DOHH2 (cell line): ENCODE results near the gene MYO5A.

Experiments
- H3F3A ChIP-seq: fragments of 200-600 bp; sonication (generic), shearing (Covaris generic); 2 replicates; pipeline ENCODE4 v1.6.0; 2016; ENCODE audit warnings: antibody characterized with exemption, mild to moderate bottlenecking; ENCODE audit not compliant: control insufficient read depth, insufficient read depth
- H3K27ac ChIP-seq: fragments of 200-600 bp; sonication (generic); 2 replicates; pipeline ENCODE4 v1.5.1; 2014; ENCODE audit warnings: low read depth, mild to moderate bottlenecking, low read length, moderate library complexity
- H3K27me3 ChIP-seq: fragments of 200-600 bp; sonication (generic); 2 replicates; pipeline ENCODE4 v1.6.1; 2014; ENCODE audit warnings: mild to moderate bottlenecking, low read length, mixed read lengths; ENCODE audit not compliant: control insufficient read depth
- H3K36me3 ChIP-seq: fragments of 200-600 bp; sonication (generic); 2 replicates; pipeline ENCODE4 v1.6.1; 2014; ENCODE audit warnings: mild to moderate bottlenecking, low read length, moderate library complexity, mixed read lengths; ENCODE audit not compliant: control insufficient read depth
- H3K4me1 ChIP-seq: fragments of 200-600 bp; sonication (generic); 2 replicates; pipeline ENCODE4 v1.6.1; 2014; ENCODE audit warnings: mild to moderate bottlenecking, low read length, mixed read lengths; ENCODE audit not compliant: control insufficient read depth
- H3K4me2 ChIP-seq: fragments of 200-600 bp; sonication (generic); 2 replicates; pipeline ENCODE4 v1.6.0; 2014; ENCODE audit warnings: mild to moderate bottlenecking, low read length, moderate library complexity
- H3K4me3 ChIP-seq: fragments of 200-600 bp; sonication (generic); 2 replicates; pipeline ENCODE4 v1.5.1; 2014; ENCODE audit warnings: mild to moderate bottlenecking, low read length, mixed read lengths
- H3K79me2 ChIP-seq: fragments of 200-600 bp; sonication (generic); 2 replicates; pipeline ENCODE4 v1.6.1; 2014; ENCODE audit warnings: mild to moderate bottlenecking, low read length, mixed read lengths; ENCODE audit not compliant: control insufficient read depth
- H3K9me2 ChIP-seq: fragments of 200-600 bp; sonication (generic); replicated peaks from 2 replicates; pipeline ENCODE4 v1.6.1; 2014; ENCODE audit warnings: mild to moderate bottlenecking, low read length, mixed read lengths; ENCODE audit not compliant: control insufficient read depth
- H3K9me3 ChIP-seq: fragments of 200-600 bp; sonication (generic); 2 replicates; pipeline ENCODE4 v1.6.1; 2014; ENCODE audit warnings: antibody characterized with exemption, low read length, mixed read lengths; ENCODE audit not compliant: control insufficient read depth, insufficient read depth
- H4K20me1 ChIP-seq: fragments of 200-600 bp; sonication (generic); 2 replicates; pipeline ENCODE4 v1.6.0; 2014; ENCODE audit warnings: low read depth, mild to moderate bottlenecking, antibody characterized with exemption, low read length, moderate library complexity; ENCODE audit not compliant: control insufficient read depth, insufficient read depth
- CTCF ChIP-seq: fragments of 200-600 bp; sonication (generic); IDR thresholded peaks from one replicate; pipeline ENCODE4 v1.5.1; 2014; ENCODE audit warnings: antibody characterized with exemption, mild to moderate bottlenecking, low read depth, low read length; ENCODE audit not compliant: poor library complexity, severe bottlenecking
- EZH2phosphoT487 ChIP-seq: fragments of 200-600 bp; sonication (generic); IDR thresholded peaks from 2 replicates; pipeline ENCODE4 v1.6.1; 2017; ENCODE audit warnings: borderline replicate concordance, mild to moderate bottlenecking, antibody characterized with exemption, low read length, moderate library complexity, mixed read lengths

The MYO5A gene

DNA sequence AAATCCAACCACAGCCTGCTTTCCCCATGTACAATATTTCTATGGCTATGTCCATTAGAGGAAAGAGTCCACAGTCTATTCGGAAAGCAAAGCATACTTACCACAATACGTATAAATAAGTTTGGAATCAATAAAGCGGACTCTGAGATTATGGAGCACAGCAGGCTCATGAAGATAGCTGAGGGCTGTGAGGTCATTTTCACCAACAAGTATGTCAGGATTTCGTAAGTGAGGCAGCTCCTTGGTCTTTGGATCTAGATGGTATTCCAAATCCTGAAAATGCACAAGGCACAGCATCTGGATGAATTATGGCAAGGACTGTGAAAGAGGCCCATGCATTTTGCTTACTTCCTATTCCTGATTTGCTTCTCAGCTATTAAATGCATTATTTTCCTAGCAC, 100.4 kb downstream of the MYO5A start:
- no peaks in the 10 kb centered on the region for H3F3A ChIP-seq
- TF ChIP-seq CTCF, result no peak
- no peak for TF ChIP-seq EZH2phosphoT487
- H3K9me2 ChIP-seq, result no peaks in the 10 kb centered on the region

DNA sequence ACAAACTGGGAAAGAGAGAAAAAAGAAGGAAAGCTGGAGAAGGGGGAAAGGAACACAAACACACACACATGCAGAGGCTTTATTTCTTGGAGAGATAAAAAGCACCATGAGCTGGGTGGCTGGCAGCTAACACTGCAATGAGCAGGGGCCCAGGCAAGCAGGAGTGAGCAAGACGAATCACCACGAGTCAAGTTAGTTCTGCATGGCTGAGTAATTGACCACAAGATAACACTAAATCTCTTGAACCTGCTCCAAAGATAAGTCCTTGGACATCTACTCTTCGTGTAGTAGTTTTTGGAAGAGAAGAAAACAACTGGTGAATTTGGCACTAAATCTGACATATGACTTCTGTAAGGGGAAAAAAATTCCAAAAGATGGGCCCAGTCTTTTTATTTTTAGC, 100.9 kb downstream of the MYO5A start:
- Histone ChIP-seq H3K36me3 (no peaks in the 10 kb centered on the region), H3K9me3 (no peaks in the 10 kb centered on the region), H3K4me3 (no peak overlapping the region), H3K79me2 (no peaks in the 10 kb centered on the region), H3K27ac (no peak overlapping the region), H4K20me1 (no peaks in the 10 kb centered on the region), H3K27me3 (no peaks in the 10 kb centered on the region), H3F3A (no peaks in the 10 kb centered on the region), H3K9me2 (no peaks in the 10 kb centered on the region), H3K4me2 (no peak overlapping the region), H3K4me1 (0 out of 2 replicates have a peak, but pooled peaks cover 5% of the 10 kb centered on the region)
- no peak for TF ChIP-seq EZH2phosphoT487
- no peak for TF ChIP-seq CTCF

More for the DNA sequence above, 100.4 kb downstream of the MYO5A start:
- Histone ChIP-seq H3K9me3 (no peaks in the 10 kb centered on the region), H3K36me3 (no peaks in the 10 kb centered on the region), H4K20me1 (no peaks in the 10 kb centered on the region), H3K4me3 (no peak overlapping the region), H3K4me2 (no peak overlapping the region), H3K27ac (no peak overlapping the region), H3K27me3 (no peaks in the 10 kb centered on the region), H3K79me2 (no peaks in the 10 kb centered on the region), H3K4me1 (0 out of 2 replicates have a peak, but pooled peaks cover 5% of the 10 kb centered on the region)

DNA sequence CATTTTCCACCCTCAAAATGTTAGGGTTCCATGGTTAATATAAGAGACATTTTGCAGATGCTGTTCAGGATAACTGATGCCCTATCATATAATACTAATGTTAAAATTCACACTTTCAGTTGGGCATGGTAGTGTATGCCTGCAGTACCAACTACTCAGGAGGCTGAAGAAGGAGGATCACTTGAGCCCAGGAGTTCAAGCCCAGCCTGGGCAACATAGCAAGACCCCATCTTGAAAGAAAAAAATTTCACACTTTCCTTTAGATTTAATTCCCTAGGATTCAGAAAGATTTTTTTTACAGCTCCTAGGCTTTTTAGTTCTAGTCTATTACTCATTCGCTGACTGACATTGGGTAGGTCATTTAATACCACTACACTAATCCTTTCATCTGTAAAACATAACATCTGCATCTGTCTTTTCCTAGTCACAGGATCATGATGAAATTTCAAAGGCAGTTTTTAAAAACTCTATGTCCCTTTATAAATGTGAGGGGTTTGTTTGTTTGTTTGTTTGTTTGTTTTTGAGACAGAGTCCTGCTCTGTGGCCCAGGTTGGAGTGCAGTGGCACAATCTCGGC, 103.7 kb downstream of the MYO5A start:
- no peak overlapping the region for H3K27ac ChIP-seq
- H3K9me2 ChIP-seq, result no peaks in the 10 kb centered on the region
- H3K36me3 ChIP-seq, result no peaks in the 10 kb centered on the region
- H3K4me1 ChIP-seq, result peaks cover 17% of the 10 kb centered on the region
- no peaks in the 10 kb centered on the region for H4K20me1 ChIP-seq
- TF ChIP-seq CTCF (no peak), EZH2phosphoT487 (no peak)
- no peak overlapping the region for H3K4me3 ChIP-seq
- no peaks in the 10 kb centered on the region for H3K79me2 ChIP-seq
- H3K9me3 ChIP-seq, result no peaks in the 10 kb centered on the region
- H3K4me2 ChIP-seq, result no peak overlapping the region
- no peaks in the 10 kb centered on the region for H3K27me3 ChIP-seq
- no peaks in the 10 kb centered on the region for H3F3A ChIP-seq
